GM21515 (cell line): ENCODE measurements around the gene PES1.
"Not testable (repeated sequence)": the region's sequence is repeated elsewhere in the genome, so short reads cannot be mapped to it uniquely, and the experiment has no call there.

Source experiments
- ATAC-seq: cut with Tn5 transposase; IDR thresholded peaks from one replicate; pipeline ENCODE4 v1.9.1; 2021; ENCODE audit not compliant: unreplicated experiment

PES1 gene

DNA sequence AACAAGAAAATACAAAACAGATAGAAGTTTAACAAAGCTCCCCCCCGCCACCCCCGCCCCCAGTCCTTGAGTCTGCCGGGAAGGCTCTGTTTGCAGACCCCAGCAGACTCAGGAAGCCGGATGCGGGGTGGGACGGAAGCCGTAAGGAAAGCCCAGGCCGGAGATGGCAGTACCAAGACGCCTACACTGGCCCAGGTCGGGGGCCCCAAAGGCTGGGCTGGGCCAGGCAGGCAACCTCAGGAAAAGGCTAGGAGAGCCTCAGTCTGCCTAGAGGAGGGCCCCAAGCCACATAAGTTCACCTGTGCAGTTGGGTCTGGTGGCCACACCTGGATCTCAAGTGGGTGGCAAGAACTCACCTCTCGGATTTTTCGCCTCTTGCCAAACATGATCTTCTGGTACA, 13.2 kb downstream of the PES1 start:
- no peak for ATAC-seq

DNA sequence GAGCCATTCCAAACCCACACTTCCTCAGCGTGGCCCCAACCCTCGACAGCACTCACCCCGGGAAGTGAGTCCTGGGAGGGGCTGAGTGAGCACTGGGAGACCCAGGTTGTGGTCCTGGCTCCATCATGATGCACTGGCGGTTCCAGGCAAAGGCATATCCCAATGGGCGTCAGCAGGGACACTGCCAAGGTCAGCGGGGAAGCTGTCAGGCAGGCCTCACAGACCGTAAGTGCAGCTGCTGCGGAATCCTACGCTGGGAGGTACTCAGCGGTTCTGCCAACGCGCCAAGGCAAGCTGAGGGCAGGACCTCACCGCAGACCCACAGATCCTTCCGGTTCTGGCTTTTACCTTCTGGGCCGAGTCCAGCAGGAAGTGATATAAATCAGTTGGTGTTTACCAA, 15.9 kb downstream of the PES1 start:
- ATAC-seq: no peak

DNA sequence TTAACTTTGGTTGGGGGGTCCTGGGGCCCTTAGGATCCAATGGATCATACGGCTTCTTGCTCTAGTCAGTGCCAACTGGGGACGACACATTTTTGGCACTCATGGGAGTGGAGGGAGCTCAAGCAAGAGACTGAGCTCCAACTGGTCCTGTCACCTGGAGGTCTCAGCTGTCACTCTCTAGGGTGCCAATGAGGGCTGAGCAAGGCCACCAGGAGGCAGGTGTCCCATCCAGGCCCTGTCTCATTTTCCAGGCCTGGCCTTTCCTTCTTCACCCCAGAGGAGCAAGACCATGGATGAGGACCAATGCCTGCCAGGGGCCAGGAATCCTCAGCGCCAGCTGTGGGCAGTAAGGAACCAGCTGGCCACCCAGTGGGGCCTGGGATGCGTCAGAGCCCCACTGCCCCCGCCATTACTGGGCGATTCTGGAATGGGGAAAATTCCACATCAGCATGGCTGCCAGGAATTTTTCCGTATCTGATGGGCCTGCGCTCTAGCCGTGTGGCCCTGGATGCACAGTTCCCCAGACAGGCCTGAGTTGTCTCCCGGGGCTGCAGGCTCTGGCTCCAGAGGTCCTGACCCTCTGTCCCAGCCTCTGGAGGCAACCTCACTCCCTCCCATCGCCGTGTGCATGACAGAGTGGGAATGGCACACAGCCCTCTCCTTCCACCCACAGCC, 16.6 kb downstream of the PES1 start:
- ATAC-seq: no peak

DNA sequence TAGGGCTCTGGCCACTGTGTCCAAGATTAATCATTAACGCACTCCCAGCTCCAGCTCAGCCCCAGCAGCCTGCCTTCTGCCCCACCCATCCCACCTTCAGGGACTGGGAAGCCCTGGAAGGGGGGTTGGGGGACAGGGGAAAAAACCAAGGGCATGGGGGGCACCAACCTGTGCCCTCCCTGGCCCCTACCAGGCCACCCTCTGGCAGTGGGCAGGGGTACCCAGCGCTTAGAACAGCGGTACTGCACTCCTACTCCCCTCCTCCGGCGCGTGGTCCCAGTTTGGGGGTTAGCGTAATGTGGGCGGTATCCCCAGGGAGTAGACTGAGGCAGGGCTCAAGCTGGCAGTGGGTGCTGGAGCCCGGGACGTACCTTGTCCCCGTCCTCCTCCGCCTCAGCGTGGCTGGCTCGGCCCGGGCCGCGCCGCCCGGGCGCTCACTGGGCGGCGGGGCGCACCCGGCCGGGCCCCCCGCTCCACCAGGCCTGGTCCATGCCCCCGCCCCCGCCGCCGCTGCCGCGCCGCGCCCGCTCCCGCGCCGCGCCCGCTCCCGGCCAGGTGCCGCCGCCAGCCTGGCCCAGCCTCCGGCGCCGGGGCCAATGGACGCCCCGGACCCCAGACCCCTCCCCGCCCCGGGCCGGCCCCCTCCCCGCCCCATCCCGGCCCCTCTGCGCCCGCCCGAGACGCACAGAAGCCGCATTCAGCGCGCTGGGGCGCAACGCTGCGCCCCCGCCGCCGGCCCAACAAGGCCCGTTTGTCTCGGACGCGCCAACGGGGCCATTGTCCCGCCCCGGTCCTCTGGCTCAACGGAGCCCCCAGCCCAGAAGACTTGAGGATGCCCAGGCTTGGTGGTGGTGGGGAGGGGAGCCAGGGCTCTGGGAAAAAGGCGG, 17.4 kb downstream of the PES1 start, which contains the start of gene GAL3ST1:
TSS of gene GAL3ST1 (minus strand) at position 571 of the 887 bp plus-strand sequence. CDS start 17,273 bp downstream, outside the sequence.
- no peak for ATAC-seq

DNA sequence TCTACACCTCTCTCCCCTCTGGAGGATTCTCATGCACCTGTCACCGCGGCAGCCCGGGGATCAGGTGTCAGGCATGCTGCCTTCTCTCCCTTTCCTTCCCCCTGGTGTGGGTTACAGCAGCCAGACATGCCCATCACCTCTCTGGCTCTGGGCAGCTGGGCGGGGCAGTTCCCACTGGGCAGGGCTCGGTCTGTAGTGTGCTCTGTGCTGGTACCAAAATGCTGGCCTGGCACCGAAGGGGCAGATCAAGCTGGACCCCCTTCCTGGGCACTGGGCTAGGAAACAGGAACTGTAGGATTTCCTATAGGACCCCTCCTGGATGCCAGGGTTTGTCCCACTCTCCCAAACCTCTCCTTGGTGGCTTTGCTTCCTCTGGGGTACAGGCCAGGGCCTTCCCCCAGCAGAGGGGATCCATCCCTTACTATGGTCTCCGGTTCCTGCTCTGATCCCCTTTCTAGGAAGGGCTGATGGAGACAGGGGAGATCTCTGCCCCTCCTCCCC, 18.1 kb downstream of the PES1 start:
- no peak for ATAC-seq

DNA sequence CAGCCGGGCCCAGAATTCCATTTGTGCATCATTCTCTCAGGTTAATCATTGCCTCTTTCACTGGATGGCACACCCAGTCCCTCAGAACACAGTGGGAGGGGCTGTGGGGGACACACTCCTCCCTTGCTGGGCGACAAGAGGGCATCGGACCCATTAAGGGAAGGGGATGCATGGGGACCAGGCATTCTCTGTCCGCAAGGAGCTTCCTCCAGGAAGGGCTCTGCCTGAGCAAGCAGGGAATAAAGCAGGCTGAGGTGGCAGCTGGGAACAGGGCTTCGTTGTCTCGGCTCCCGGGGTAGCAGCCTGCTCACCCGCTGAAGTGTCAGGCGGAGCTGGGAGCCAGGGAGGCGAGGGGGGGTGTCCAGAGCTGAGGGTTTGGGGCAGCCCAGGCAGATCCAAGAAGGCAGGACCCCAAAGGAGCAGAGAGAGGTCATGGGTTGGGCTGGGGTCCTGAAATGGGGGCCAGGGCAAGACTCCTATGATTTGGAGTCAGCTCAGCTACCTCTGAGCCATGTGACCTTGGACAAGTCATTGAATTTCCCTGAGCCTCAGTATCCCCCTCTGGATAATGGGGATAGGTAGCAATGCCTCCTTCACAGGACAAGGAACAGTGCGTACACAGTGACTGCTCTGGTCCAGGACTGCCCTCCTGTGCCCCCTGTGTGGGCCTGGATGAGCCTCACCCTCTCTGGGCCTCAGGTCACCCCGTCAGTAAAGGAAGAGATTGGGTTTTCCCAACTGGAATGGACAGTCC, 18.7 kb downstream of the PES1 start:
- no peak for ATAC-seq

DNA sequence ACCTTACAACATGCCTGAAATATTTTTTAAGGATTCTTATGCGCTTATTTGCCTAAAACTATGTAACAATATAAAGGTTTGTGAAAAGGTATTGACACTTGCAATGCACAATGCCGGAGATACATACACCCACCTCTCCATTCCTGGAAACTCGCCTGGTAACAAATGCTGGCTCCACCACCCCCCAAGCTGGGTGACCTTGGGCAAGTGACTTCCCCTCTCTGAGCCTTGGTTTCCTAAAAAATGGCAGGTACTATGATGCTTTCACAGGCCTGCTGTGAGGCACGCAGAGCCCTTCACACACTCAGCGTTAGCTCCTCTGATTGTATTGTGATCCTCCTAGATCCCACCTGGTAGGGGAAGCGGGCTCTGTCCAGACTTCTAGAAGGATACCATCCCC, 19.5 kb downstream of the PES1 start:
- ATAC-seq: no peak

DNA sequence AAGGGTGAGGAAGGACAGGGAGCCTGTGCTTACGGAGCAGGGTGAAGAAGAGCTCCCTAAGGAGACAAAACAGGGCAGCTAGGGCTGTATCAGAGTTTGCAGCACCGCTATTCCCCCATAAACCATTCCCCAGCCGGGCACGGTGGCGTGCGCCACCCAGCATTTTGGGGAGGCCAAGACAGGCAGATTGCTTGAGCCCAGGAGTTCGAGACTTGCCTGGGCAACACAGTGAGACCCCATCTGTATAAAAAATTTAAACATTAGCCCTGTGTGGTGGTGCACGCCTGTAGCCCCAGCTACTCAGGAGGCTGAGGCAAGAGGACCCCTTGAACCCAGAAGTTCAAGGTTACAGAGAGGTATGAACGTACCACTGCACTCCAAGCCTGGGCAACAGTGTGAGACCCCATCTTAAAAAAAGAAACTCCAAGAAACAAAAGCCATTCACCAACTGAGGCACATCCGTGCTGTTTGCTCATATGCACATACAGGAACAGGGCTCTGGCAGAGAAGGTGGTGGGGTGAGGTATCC, 22.0 kb downstream of the PES1 start:
- no peak for ATAC-seq

DNA sequence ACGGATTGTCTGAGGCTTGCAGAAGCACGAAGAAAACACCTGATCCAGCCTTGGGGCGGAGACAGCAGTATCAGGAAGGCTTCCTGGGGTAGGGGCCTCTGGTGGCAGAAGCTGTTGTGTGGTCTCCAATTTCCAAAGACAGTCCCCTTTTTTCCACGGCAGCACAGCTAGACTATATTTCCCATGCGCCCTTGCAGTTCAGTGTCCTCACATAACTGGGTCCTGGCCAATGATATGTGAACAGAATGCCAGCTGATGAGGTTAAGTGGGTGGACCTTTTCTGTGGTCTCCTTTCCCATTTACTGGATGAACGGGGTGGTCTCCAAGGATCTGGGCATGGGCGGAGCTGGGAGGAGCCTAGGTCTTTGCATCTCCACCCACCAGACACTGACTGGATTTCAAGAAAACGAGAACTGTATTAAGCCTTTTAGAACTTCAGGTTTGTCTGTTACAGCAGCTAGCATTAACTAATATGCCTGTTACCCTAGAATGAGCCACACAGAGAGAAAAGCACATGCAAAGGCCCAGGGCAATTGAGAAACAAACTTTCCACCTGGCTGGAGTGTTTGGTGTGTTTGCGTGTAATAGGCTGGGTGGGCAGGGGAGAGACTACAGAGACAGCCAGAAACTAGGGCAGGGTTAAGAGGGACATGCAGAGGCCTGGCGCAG, 23.4 kb downstream of the PES1 start:
- ATAC-seq: no peak

DNA sequence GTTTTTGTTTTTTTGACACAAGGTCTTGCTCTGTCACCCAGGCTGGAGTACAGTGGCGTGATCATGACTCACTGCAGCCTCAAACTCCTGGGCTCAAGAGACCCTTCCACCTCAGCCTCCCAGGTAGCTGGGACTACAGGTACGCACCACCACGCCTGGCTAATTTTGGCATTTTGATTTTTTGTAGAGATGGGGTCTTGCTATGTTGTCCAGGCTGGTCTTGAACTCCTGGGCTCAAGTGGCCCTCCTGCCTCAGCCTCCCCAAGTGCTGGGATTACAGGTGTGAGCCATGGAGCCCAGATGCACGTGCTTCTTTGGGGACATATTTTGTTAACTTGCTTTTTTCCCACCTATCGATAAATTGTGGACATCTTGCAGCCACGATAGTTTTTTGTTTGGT, 24.4 kb downstream of the PES1 start:
- not testable (repeated sequence) for ATAC-seq

DNA sequence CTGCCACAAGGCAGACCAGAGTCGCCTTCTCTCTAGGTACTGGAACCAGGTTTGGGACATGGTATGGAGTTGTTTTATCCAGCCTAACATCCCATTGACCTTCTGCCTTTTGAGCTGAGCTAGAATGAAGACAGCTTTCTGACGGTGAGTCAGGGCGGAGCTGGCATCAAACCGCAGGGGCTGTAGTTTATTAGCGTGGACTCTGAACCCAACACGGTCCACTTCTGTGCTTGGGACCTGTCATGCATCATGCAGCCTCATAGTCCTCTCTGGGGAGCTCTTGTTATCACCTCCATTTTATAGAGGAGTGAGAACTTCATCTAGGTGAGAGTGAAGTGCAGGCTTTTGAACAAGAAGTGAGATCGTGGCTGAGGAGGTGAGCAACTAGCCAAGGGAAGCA, 25.6 kb downstream of the PES1 start:
- ATAC-seq: no peak

DNA sequence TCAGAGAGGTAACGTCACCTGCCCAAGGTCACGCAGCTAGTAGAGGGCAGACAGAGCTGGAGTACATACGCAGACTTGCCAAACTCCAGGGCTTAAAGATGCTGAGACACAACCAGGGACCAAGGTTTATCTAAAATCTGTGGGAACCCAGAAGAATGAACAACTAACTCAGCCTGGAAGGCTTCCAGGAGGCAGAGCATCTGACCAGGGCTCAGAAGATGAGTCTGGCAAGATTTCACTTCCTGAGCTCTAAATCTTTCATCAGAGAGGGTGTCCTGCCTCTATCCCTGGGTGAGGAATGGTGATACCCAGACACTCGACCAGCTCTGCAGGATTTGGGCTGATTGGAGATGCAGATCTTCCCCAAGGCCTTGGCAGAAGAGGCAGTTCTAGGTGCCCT, 26.4 kb downstream of the PES1 start:
- ATAC-seq: no peak

DNA sequence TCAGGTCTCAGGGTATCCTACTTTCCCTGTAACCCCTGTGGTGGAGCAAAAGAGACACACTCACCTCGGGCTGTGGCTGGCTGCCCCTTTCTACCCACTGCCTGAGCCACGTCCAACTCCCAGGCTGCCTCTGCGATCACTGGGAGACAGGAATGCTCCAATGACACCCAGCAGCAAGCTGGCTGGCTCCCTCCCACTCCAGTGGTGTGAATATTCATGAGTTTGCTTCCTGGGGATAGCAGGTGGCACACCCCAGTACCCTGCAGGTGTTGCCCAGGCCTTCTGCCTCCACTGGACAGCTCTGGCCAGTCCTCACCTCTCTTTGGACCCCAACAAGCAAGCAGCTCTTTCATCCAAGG, 27.0 kb downstream of the PES1 start:
- ATAC-seq: no peak

DNA sequence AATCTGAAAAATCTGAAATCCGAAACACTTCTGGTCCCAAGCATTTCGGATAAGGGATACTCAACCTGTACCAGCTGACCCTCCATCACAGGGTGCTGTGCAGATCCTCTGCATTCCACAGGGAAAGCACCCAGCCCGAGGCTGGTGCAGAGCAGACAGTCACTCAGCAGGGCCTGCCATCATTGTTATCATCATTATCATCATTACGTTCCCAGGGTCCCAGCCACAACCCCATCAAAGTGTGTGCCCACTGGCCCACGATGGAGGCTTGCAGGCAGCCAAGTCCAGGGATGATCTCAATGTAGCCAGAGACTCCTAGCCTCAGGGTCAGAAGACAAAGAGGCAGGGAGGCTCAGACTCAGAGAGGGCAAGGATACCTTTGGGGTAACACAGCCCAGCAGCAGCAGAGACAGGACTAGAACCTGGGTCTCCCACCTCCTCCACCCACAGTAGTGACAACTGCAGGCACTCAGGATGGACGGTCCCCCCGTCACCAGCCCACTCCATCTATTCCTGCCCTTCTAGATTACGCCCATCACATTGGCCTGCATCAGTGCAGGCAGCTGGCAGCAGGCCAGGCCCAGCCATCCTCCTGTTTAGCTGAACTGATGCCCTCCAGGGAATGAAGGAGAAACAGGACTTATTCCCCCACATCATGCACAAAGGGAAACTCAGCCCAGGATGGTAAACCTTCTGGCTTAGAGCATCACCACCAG, 27.5 kb downstream of the PES1 start:
- no peak for ATAC-seq

DNA sequence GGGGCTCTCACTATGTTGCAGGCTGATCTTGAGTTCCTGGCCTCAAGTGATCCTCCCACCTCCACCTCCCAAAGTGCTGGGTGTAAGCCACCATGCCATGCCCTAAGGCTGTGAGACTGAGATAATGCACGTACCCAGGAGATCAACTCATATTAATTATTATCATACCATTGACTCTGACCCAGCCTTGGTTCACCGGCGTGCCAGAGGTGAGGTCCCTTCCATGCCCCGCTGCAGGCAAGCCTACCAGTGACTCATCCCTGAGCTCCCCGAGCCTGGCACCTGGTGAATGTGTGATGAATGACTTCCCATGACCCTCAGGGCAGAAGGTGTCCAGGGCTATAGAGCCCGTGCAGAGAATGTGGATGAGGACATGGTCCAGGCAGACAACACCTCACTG, 29.3 kb downstream of the PES1 start:
- no peak for ATAC-seq

DNA sequence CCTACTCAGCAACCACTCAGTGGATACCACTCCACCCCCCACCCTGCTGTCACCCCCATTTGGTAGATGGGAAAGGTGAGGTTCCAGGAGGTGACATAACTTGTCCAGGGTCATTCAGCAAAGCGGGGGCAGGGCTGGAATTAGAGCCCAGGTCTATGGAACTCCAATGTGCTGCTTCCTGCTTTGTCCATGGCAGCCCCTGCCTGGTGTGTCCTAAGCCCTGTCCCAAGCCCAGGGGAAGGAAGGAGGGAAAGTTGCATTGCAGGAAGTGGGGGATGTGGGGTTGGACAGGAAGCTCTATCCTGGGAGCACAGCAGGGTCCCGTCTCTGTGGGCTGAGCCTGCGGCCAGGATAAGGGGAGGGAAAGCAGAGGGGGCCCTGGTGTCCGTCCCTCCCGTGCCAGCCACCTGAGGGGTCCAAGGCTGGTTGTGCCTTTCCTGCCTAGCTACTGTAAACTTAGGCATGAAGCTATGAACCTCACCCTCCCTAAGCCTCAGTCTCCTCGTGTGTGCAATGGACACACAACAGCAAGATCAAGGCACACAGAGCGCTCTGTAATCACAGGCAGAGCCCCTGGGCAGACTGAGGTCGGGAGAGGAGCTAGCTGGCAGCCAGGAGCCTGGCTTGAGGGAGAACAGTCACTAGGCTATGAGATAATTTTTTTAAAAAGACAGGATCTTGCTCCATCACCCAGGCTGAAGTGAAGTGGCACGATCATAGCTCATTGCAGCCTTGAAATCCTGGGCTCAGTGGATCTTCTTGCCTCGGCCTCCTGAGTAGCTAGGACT, 30.1 kb downstream of the PES1 start:
- ATAC-seq: no peak

DNA sequence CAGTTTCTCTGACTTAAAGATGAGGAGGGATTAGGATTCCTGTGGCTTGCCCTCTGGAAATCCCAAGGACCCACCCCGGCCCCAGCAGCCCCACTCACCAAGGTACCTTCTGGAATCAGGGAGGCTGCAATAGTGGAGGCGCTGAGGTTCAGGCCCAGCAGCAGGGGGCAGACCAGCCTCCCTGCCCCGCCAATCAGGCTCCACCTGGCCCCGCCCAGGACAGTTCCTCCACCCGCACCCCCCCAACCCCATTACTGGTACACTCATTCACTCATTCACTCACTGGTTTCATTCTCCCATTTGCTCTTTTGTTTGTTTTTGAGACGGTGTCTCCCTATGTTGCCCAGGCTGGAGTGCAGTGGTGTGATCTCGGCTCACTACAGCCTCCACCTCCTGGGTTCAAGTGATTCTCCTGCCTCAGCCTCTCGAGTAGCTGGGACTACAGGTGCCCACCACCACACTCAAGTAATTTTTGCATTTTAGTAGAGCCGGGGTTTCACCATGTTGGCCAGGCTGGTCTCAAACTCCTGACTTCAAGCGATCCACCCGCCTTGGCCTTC, 31.0 kb downstream of the PES1 start:
- not testable (repeated sequence) for ATAC-seq

DNA sequence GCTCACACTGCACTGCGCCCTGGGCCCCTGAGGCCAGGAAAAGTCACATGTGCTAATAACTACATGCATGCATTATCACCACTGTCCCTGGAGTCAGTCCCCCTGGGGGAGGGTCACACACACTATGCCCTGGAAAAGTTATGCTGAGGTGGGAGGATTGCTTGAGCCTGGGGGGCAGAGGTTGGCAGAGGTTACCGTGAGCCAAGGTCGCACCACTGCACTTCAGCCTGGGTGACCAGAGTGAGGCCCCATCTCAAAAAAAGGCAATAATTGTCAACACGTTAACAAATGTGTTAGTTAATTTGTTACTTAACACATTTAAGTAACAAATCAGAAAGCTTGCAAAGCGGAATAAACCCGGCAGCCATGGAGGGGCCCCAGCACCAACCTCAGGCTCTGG, 31.8 kb downstream of the PES1 start:
- no peak for ATAC-seq

DNA sequence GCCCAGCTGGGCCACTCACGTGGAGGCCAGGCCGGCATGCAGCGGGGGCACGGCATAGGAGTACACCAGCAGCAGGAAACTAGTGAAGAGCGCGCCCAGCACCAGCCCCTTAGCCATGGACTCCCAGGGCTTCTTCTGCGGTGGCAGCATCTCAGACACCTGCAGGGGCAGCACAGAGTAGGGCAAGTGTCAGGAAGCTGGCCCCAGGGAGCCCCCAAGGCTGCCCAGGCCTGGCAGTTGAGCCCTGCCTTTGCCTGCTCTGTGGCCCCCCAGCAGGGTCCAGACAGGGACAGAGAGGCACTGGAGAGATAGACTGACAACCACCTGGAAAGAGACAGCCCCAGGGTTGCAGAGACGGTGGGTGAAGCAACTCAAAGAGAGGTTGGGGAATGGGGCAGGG, 34.5 kb downstream of the PES1 start:
- no peak for ATAC-seq
